ENCODE data around the gene FBXL15. TPM values are rescaled to one million over a fixed set of nuclear protein-coding genes. Genes with fewer than 3 reads are reported as not detected.

Gene FBXL15
- total and polyA plus RNA-seq, 2 of the 13 experiments (the other 11 are each of a cell fraction or from before 2014, with no cell fraction given), result 4.3 to 8.3 TPM

GRCh38 chr10:102450374-102451104 is 29.9 kb downstream of the FBXL15 start:
- intact Hi-C loops (cut with micrococcal nuclease; ENCODE audit: unreplicated experiment), result no loop called here
- Histone ChIP-seq H3K79me2 (ENCODE audit: insufficient read depth, low read length) (peaks cover 7% of the 10 kb centered on the region), H3K27ac (ENCODE audit: extremely low read length, insufficient read depth, low read length) (peak overlapping the region; percentile 82), H3K9me3 (ENCODE audit: low read length) (no peaks in the 10 kb centered on the region), H3K4me2 (ENCODE audit: low read depth, low read length) (peak overlapping the region; percentile 96), H3K36me3 (replicated peaks in 1 of 2; ENCODE audit: control insufficient read depth in 1 of 2, insufficient read depth in 2 of 2, low read length in 2 of 2) (peaks cover 2 to 4% of the 10 kb centered on the region in 2 experiments; a peak in 3 of 5 replicates), H3K4me1 (ENCODE audit: insufficient read depth, low read length) (peaks cover 28% of the 10 kb centered on the region), H3K9ac (ENCODE audit: insufficient read depth, low read depth, low read length) (peak overlapping the region; percentile 88), H3K4me3 (replicated peaks in 1 of 3; ENCODE audit: insufficient read depth in 1 of 3, low read depth in 2 of 3, low read length in 3 of 3) (peak overlapping the region; percentile 64 to 96 (median 72)), H3K27me3 (ENCODE audit: control insufficient read depth in 1 of 2, insufficient read depth in 2 of 2, low read length in 2 of 2) (no peaks in the 10 kb centered on the region; a peak in 1 of 5 replicates), H2AFZ (ENCODE audit: low read length) (no peak overlapping the region), H4K20me1 (ENCODE audit: insufficient read depth, low read length) (no peaks in the 10 kb centered on the region)
- FAIRE-seq (no peak), ATAC-seq (peak; percentile 89), DNase-seq (ENCODE audit: low spot score) (peak; percentile 75)
- in situ Hi-C loops (cut with HindIII; ENCODE audit: extremely low pct_ligation_motif_present, low pct_unique_long_range_greater_than_20kb), result no loop called here
- CTCF ChIA-PET (ENCODE audit: low intra/inter-chr PET ratio, low total read pairs), result no interaction called here
- POLR2A ChIA-PET, result interaction anchor here (0.6 to 6.2 kb wide), 16 partner anchors 8 to 211 kb away, joined by 3 to 112 read pairs (median 5); partner anchors contain the start of genes ACTR1A, CUEDC2, FBXL15 and NFKB2
- no TSS peak for BruUV-seq (replicated peaks)
- 0% methylated on average over 1 of the region's 104 CpGs for WGBS (ENCODE audit: low lambda C conversion rate)
- TF ChIP-seq POGK (CRISPR knock-in tag; conservative IDR thresholded peaks at IDR 0.05) (peak; percentile 46), ZNF547 (CRISPR knock-in tag; IDR thresholded peaks at IDR 0.05) (peak; percentile 68; the same call in 1 of the 2 replicates), RNF219 (CRISPR knock-in tag; IDR thresholded peaks at IDR 0.05) (no peak), ZNF7 (CRISPR knock-in tag; IDR thresholded peaks at IDR 0.05) (no peak), JDP2 (CRISPR knock-in tag; IDR thresholded peaks at IDR 0.05; ENCODE audit: borderline replicate concordance) (peak; percentile 35; the same call in 1 of the 2 replicates), AGO2 (optimal IDR thresholded peaks at IDR 0.05; ENCODE audit: low read depth, low read length) (peak; percentile 52), KDM2A (CRISPR knock-in tag; IDR thresholded peaks at IDR 0.05; ENCODE audit: borderline replicate concordance, low read depth) (peak; percentile 30; the same call in 1 of the 2 replicates), ZNF331 (CRISPR knock-in tag; IDR thresholded peaks at IDR 0.05) (0 out of 2 replicates have a peak, but pooled peaks have one; percentile 28), ZBTB40 (IDR thresholded peaks at IDR 0.05) (no peak), ZBTB40 (CRISPR knock-in tag; IDR thresholded peaks at IDR 0.05) (peak; percentile 48; the same call in 1 of the 2 replicates)

All from HepG2 (cell line).